Small intestine (tissue), 7 donors: ENCODE results near the gene RIMBP2. TPM values are rescaled to one million over a fixed set of nuclear protein-coding genes. Genes with fewer than 3 reads are reported as not detected.

Source experiments
- DNase-seq, 2 donors: peaks; one replicate each; pipeline versions ENCODE4 v3.0.0 to v3.0.0-alpha.2; 2013
- FAIRE-seq: peaks from 2 replicates; lab custom pipeline; 2012; peaks lifted over from hg19 to GRCh38; lab: Jason Lieb, UNC
- H3K27ac ChIP-seq, 3 donors: one replicate each; pipeline ENCODE4 v1.5.1; 2013; ENCODE audit warnings: low read length in 2 of 3, mild to moderate bottlenecking in 2 of 3, control low read depth in 1 of 3, inconsistent platforms in 1 of 3, low read depth in 1 of 3, moderate library complexity in 1 of 3
- H3K27me3 ChIP-seq, 3 donors: one replicate each; pipeline ENCODE4 v1.6.1; 2013; ENCODE audit warnings: low read length in 3 of 3, inconsistent platforms in 1 of 3; ENCODE audit not compliant: control insufficient read depth in 3 of 3, insufficient read depth in 3 of 3
- H3K36me3 ChIP-seq, 3 donors: one replicate each; pipeline ENCODE4 v1.6.1; 2013; ENCODE audit warnings: low read length in 3 of 3, inconsistent platforms in 1 of 3, low read depth in 1 of 3, mild to moderate bottlenecking in 1 of 3, moderate library complexity in 1 of 3; ENCODE audit not compliant: control insufficient read depth in 3 of 3, insufficient read depth in 2 of 3
- H3K4me1 ChIP-seq, 3 donors: one replicate each; pipeline ENCODE4 v1.6.1; 2013; ENCODE audit warnings: low read length in 2 of 3, inconsistent platforms in 1 of 3, low read depth in 1 of 3, mild to moderate bottlenecking in 1 of 3, moderate library complexity in 1 of 3; ENCODE audit not compliant: control insufficient read depth in 3 of 3, insufficient read depth in 2 of 3
- H3K4me3 ChIP-seq, 3 donors: one replicate each; pipeline ENCODE4 v1.5.1; 2013; ENCODE audit warnings: low read length in 3 of 3, control low read depth in 1 of 3, inconsistent platforms in 1 of 3, low read depth in 1 of 3, mild to moderate bottlenecking in 1 of 3, moderate library complexity in 1 of 3
- H3K9me3 ChIP-seq, 2 donors: one replicate each; pipeline ENCODE4 v1.6.1; 2013; ENCODE audit warnings: low read depth in 1 of 2, low read length in 1 of 2; ENCODE audit not compliant: control insufficient read depth in 2 of 2, insufficient read depth in 1 of 2
- WGBS, 3 donors: extraction: QIAGEN DNeasy Blood & Tissue Kit; methylation state at CpG; one replicate each; pipeline ENCODE4 v1.1.7; 2013; 5-methylcytosine and 5-hydroxymethylcytosine counted together
- polyA plus RNA-seq, 4 donors: library from polyadenylated mRNA; stranded (reverse) in 3 of 4; unstranded in 1 of 4; fragments of 200-250 nt in 3 of 4; fragments of 120-200 nt in 1 of 4; gene quantifications; one replicate each; pipeline versions ENCODE4 v1.2.1 to v1.2.3, GENCODE V29; 2013
- donor health status: healthy with polysubstance abuse.
- donor health status: control.
- donor health status: control.
- donor health status: Bipolar disorder and iron deficiency.
- donor health status: healthy.

The RIMBP2 gene
- polyA plus RNA-seq, 4 donors: 0.22 to 12.2 (median 2.3) TPM

- Histone ChIP-seq H3K4me3 (no peak overlapping the region), H3K27me3 (peaks cover 0 to 2% (median 0%) of the 10 kb centered on the region in 3 donors), H3K4me1 (no peaks in the 10 kb centered on the region), H3K9me3 (no peaks in the 10 kb centered on the region), H3K36me3 (peaks cover 0 to 2% (median 0%) of the 10 kb centered on the region in 3 donors), H3K27ac (no peak overlapping the region)
- FAIRE-seq (no peak), DNase-seq (no peak)
- 72 to 76% (median 75%) methylated on average over 12 of the region's 12 CpGs for WGBS, 3 donors
These were observed 238.8 kb downstream of the RIMBP2 start for GRCh38 chr12:130477266-130477665.

GRCh38 chr12:130476451-130477135 is 239.5 kb downstream of the RIMBP2 start:
- DNase-seq: no peak
- Histone ChIP-seq H3K9me3 (no peaks in the 10 kb centered on the region), H3K36me3 (peaks cover 0 to 2% (median 0%) of the 10 kb centered on the region in 3 donors)

GRCh38 chr12:130474599-130475269 is 241.4 kb downstream of the RIMBP2 start:
- Histone ChIP-seq H3K36me3 (peaks cover 0 to 2% (median 0%) of the 10 kb centered on the region in 3 donors), H3K4me3 (no peak overlapping the region), H3K27ac (no peak overlapping the region), H3K27me3 (peaks cover 0 to 2% (median 0%) of the 10 kb centered on the region in 3 donors), H3K9me3 (peaks cover 0 to under 1% of the 10 kb centered on the region in 2 donors), H3K4me1 (no peaks in the 10 kb centered on the region)
- 67 to 84% (median 80%) methylated on average over 27 of the region's 27 CpGs for WGBS, 3 donors
- FAIRE-seq: no peak
- no peak for DNase-seq

More at GRCh38 chr12:130476451-130477135, 239.5 kb downstream of the RIMBP2 start:
- Histone ChIP-seq H3K4me3 (no peak overlapping the region), H3K4me1 (no peaks in the 10 kb centered on the region), H3K27ac (no peak overlapping the region), H3K27me3 (peaks cover 0 to 2% (median 0%) of the 10 kb centered on the region in 3 donors)
- FAIRE-seq: no peak
- WGBS, 3 donors: 49 to 65% (median 59%) methylated on average over 20 of the region's 20 CpGs

- Histone ChIP-seq H3K27ac (no peak overlapping the region), H3K36me3 (peaks cover 0 to 2% (median 0%) of the 10 kb centered on the region in 3 donors), H3K4me1 (no peaks in the 10 kb centered on the region), H3K4me3 (no peak overlapping the region), H3K9me3 (peaks cover 0 to 9% of the 10 kb centered on the region in 2 donors), H3K27me3 (peaks cover 0 to 2% (median 0%) of the 10 kb centered on the region in 3 donors)
- no peak for DNase-seq
- no peak for FAIRE-seq
- 73 to 77% (median 73%) methylated on average over 17 of the region's 17 CpGs for WGBS, 3 donors
These were observed 242.8 kb downstream of the RIMBP2 start for GRCh38 chr12:130473266-130473665.

GRCh38 chr12:130470969-130471368 is 245.1 kb downstream of the RIMBP2 start:
- H3K4me1 ChIP-seq: no peaks in the 10 kb centered on the region
- H3K36me3 ChIP-seq: peaks cover 0 to 2% (median 0%) of the 10 kb centered on the region in 3 donors
- no peak for DNase-seq
- no peak overlapping the region for H3K4me3 ChIP-seq
- 78 to 86% (median 79%) methylated on average over 6 of the region's 6 CpGs for WGBS, 3 donors
- H3K9me3 ChIP-seq: peaks cover 0 to 21% of the 10 kb centered on the region in 2 donors
- H3K27ac ChIP-seq: no peak overlapping the region
- peaks cover 0 to 2% (median 0%) of the 10 kb centered on the region in 3 donors for H3K27me3 ChIP-seq
- no peak for FAIRE-seq

GRCh38 chr12:130469552-130469951 is 246.5 kb downstream of the RIMBP2 start:
- 84 to 87% (median 87%) methylated on average over 7 of the region's 7 CpGs for WGBS, 3 donors
- FAIRE-seq (no peak), DNase-seq (no peak)
- Histone ChIP-seq H3K36me3 (peaks cover 0 to 2% (median 0%) of the 10 kb centered on the region in 3 donors), H3K27me3 (peaks cover 0 to under 1% (median 0%) of the 10 kb centered on the region in 3 donors), H3K27ac (no peak overlapping the region), H3K4me3 (no peak overlapping the region), H3K4me1 (no peaks in the 10 kb centered on the region), H3K9me3 (peaks cover 0 to 21% of the 10 kb centered on the region in 2 donors)

- no peak overlapping the region for H3K27ac ChIP-seq
- 91 to 95% (median 92%) methylated on average over 24 of the region's 24 CpGs for WGBS, 3 donors
- H3K4me1 ChIP-seq: no peaks in the 10 kb centered on the region
- no peak for DNase-seq
- H3K36me3 ChIP-seq: no peaks in the 10 kb centered on the region
- FAIRE-seq: no peak
- peaks cover 0 to 21% of the 10 kb centered on the region in 2 donors for H3K9me3 ChIP-seq
- no peaks in the 10 kb centered on the region for H3K27me3 ChIP-seq
- H3K4me3 ChIP-seq: no peak overlapping the region
These were observed 247.3 kb downstream of the RIMBP2 start for GRCh38 chr12:130468700-130469245.

- H3K27ac ChIP-seq: no peak overlapping the region
- no peaks in the 10 kb centered on the region for H3K4me1 ChIP-seq
- 90 to 93% (median 92%) methylated on average over 9 of the region's 9 CpGs for WGBS, 3 donors
- FAIRE-seq: no peak
- H3K4me3 ChIP-seq: no peak overlapping the region
- no peaks in the 10 kb centered on the region for H3K27me3 ChIP-seq
- no peaks in the 10 kb centered on the region for H3K36me3 ChIP-seq
- no peak for DNase-seq
- peaks cover 0 to 21% of the 10 kb centered on the region in 2 donors for H3K9me3 ChIP-seq
These were observed 247.9 kb downstream of the RIMBP2 start for GRCh38 chr12:130468186-130468585.
